Bronchial epithelial cell (primary cell): ENCODE results near the gene POMT1. TPM values are rescaled to one million over a fixed set of nuclear protein-coding genes. Genes with fewer than 3 reads are reported as not detected.

ENCODE experiments used
- DNase-seq: peaks from one replicate; pipeline ENCODE4 v3.0.0-alpha.2; 2010; ENCODE audit warnings: low read depth
- FAIRE-seq: peaks from 2 replicates; lab custom pipeline; 2011; peaks lifted over from hg19 to GRCh38; lab: Jason Lieb, UNC
- H3K27me3 ChIP-seq: 2 replicates; pipeline ENCODE4 v1.5.1; 2011; ENCODE audit warnings: low read length; ENCODE audit not compliant: control insufficient read depth, insufficient read depth
- H3K36me3 ChIP-seq: 2 replicates; pipeline ENCODE4 v1.5.1; 2011; ENCODE audit warnings: low read length; ENCODE audit not compliant: control insufficient read depth, insufficient read depth
- H3K4me3 ChIP-seq: 2 replicates; pipeline ENCODE4 v1.5.1; 2011; ENCODE audit warnings: mild to moderate bottlenecking, low read depth, low read length, control low read depth
- total RNA-seq: library from RNA; depleted of rRNA; stranded (reverse); fragments of >200 nt; gene quantifications from 2 replicates; pipeline ENCODE4 v1.2.1, GENCODE V29; 2014
- TF ChIP-seq, protein P1 (sequence below): IDR thresholded peaks from 2 replicates; pipeline ENCODE4 v1.5.1; 2011; ENCODE audit warnings: mild to moderate bottlenecking, moderate library complexity, low read length, control low read depth, inconsistent platforms; ENCODE audit not compliant: insufficient read depth, severe bottlenecking

POMT1 gene
- total RNA-seq, 1 donor from 2014 or later = 13.7 TPM

DNA sequence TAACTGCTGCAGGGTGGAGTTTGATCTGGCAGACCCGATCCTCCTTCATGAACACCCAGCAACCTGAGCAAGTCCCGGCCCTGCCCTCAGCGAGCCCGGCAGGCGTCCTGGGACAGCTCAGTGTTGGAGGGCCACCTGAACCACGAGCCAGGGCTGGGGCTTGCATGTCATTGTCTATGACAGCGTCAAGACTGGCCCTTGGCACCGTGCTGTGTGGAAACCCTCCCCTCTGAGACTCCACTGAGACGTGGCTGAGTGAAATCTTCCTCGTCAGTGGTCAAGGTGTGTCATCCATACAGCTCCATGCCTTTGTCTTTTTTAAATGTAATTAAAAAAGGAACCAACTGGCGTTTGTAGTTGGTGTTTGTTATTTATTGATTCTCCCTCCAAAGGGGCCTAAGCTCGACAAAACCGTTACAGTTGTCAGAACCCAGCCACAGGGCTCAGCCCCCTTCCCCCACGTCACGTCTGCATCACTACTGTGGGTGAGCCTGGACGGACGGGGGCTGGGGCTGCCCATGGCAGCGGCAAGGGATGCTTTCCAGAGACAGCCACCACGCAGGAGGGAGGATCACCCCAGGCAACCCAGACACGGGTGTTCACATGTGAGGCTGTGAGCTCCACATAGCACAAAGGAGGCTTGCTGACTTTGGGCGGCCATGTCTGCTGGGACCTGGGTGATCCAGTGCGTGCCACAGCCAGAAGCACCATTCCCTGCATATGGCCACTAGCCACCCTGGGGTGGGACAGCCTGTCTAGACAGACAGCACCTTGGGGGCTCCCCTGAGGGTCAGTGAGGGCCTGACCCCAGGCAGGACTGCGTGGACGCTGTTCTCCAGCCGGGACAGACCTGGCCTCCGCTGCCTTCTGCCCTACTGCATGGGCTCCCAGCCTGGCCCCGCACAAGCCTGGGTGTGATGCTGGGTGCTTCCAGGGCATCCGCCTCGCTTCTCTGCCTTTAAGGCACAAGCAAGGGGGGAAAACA is 21.0 kb downstream of the POMT1 start:
- H3K36me3 ChIP-seq = peaks cover 33% of the 10 kb centered on the region
- FAIRE-seq = no peak

DNA sequence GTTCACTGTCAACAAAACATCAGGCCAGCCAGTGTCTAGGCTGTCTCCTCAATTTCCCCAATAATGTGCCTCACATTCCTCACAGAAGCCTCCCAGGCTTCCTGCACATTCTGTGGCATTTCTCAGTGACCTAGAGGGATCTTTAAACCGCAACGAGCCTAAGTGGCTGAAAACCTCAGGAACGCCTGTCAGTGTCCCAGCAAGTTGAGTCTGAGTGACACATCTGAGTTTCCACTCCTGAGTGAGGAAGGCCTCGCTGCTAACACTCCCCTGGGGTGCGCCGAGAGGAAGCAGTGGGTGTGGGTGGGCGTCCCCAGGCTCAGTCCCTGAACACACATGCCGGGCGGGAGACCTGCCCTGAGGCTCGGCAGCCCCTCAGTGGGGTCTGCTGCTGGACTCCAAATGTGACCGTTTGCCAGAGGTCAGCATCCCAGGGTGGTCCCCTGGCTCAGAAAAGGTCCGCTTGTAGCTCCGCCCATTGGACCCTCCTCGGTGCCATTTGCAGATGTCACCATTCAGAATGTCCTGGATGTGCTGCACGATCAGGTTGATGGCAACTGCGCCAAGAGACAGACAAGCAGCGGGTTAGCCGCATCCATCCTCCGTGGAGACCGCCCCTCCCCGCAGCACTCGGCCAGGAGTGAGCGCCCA is 22.1 kb downstream of the POMT1 start:
- no peak overlapping the region for H3K4me3 ChIP-seq
- DNase-seq = no peak
- peak; percentile 85 for FAIRE-seq
- H3K36me3 ChIP-seq = peaks cover 32% of the 10 kb centered on the region
- H3K27me3 ChIP-seq = no peaks in the 10 kb centered on the region
- TF ChIP-seq, protein P1, sequence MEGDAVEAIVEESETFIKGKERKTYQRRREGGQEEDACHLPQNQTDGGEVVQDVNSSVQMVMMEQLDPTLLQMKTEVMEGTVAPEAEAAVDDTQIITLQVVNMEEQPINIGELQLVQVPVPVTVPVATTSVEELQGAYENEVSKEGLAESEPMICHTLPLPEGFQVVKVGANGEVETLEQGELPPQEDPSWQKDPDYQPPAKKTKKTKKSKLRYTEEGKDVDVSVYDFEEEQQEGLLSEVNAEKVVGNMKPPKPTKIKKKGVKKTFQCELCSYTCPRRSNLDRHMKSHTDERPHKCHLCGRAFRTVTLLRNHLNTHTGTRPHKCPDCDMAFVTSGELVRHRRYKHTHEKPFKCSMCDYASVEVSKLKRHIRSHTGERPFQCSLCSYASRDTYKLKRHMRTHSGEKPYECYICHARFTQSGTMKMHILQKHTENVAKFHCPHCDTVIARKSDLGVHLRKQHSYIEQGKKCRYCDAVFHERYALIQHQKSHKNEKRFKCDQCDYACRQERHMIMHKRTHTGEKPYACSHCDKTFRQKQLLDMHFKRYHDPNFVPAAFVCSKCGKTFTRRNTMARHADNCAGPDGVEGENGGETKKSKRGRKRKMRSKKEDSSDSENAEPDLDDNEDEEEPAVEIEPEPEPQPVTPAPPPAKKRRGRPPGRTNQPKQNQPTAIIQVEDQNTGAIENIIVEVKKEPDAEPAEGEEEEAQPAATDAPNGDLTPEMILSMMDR = no peak

More for the DNA sequence above, 21.0 kb downstream of the POMT1 start:
- TF ChIP-seq, protein P1 = no peak
- H3K4me3 ChIP-seq = no peak overlapping the region
- no peak for DNase-seq
- H3K27me3 ChIP-seq = no peaks in the 10 kb centered on the region

DNA sequence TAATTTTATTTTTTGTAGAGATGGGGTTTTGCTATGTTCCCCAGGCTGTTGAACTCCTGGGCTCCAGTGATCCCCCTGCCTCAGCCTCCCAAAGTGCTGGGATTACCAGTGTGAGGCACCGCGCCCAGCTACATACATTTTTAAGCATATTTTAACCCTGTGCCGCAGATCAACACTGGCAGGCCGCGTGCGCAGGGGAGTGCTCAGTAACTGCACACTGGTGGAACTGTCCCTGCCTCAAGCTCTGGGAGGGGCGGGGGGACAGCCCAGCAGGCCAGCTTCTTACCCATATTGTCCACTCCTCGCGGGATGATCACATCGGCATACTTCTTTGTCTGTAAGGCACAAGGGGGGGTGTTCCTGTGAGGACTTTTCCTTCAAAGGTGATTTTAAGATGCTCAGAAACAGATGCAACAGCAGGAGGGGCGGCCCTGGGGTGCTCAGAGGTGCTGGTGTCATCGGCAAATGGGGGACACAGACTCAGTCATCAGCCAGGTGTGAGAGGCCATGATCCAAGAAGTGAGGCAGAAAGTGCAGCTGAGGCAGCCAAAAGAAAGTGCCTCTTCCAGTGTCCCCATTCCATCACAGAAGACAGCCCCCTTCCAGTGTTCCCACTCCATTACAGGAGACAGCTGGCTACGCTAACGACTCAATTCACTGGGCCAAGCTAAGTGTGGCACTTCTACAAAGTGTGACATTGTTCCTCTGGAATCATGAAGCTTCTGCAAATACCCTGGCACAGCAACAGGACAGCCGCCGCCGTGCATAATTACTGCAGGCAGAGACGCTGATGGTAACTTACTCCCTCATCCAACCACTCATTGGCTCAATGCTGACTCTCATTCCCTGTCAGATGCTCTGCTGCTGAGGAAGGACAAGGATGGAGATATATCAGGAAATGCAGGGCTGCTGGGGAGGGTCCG is 23.2 kb downstream of the POMT1 start:
- Histone ChIP-seq H3K27me3 (no peaks in the 10 kb centered on the region), H3K36me3 (peaks cover 26% of the 10 kb centered on the region), H3K4me3 (no peak overlapping the region)
- FAIRE-seq = no peak
- TF ChIP-seq, protein P1 = no peak
- no peak for DNase-seq

DNA sequence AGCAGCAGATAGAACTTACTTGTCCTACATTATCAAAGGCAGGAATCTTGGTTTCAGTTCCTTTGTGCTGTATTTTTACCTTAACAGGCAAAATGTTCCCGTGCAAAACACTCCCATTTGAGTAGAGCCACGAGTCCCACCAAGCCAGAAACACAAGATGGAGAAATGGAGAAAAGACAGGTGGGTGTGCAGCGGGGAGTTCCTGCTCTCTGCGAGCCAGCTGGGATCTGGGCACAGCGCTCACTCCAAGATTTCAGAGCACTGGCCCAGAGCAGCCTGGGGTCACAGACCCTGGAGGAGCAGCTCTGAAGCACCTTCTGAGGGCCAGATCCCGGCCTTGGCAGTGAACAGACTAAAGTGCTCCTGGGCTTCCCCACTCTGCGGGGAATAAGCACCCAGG is 25.5 kb downstream of the POMT1 start:
- Histone ChIP-seq H3K36me3 (peaks cover 18% of the 10 kb centered on the region), H3K27me3 (no peaks in the 10 kb centered on the region), H3K4me3 (no peak overlapping the region)
- DNase-seq (no peak), FAIRE-seq (no peak)
- TF ChIP-seq, protein P1 = no peak

DNA sequence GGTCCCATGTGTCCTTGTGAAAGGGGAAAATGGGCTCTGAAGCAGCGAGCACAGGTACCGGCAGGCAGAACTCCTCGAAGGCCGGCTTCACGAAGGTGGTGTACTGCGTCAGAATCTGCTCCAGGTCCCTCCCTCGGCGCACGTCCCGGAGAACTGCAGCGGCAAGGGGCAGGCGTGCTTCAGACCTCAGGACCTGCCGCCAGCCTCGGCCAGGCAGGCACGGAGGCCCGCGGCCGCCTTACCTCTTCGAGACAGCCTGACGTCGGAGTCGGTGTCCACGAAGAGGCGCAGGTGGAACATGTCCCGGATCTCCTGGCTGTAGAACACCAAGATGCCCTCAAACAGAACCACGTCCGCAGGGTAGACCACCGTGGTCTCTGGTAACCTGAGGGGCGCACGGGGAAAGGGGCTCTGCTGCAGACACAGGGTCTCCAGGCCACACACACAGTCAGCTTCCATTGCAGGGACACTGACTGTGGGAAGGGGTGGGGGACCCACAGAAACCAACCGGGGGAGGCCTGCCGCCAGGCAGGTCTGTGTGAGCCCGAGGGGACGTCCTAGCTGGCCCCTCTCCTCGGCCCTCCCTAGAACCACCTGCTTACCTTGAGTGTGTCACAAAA is 26.3 kb downstream of the POMT1 start:
- DNase-seq (no peak), FAIRE-seq (no peak)
- no peak overlapping the region for H3K4me3 ChIP-seq
- peaks cover 13% of the 10 kb centered on the region for H3K36me3 ChIP-seq
- TF ChIP-seq, protein P1 = no peak
- no peaks in the 10 kb centered on the region for H3K27me3 ChIP-seq
